Activated naive CD8-positive, alpha-beta T cell treated with anti-CD3 and anti-CD28 coated beads, Interleukin-2, amount 50 U/mL, for 16 hours (primary cell): ENCODE data around the gene LZTR1.
A peak's percentile ranks its signal among the peaks of the same experiment; 100 is the strongest.
"Not testable (repeated sequence)": the region's sequence is repeated elsewhere in the genome, so short reads cannot be mapped to it uniquely, and the experiment has no call there.

ENCODE experiments used
- DNase-seq: peaks from one replicate; pipeline ENCODE4 v3.0.0-alpha.2; 2020; ENCODE audit warnings: low read depth, low spot score

Gene LZTR1

GRCh38 chr22:20965888-20966855, 15.9 kb upstream of the LZTR1 start:
- DNase-seq: no peak

GRCh38 chr22:20966883-20967696, 15.0 kb upstream of the LZTR1 start, which contains the start of gene AIFM3:
Gene AIFM3 (plus strand): TSS chr22:20967255. CDS start chr22:20967945, 690 bp downstream.
- DNase-seq: no peak

- DNase-seq: no peak
Observed at GRCh38 chr22:20967697-20968211, 14.3 kb upstream of the LZTR1 start.

- DNase-seq: no peak
Observed at GRCh38 chr22:20968281-20968977, 13.7 kb upstream of the LZTR1 start.

- no peak for DNase-seq
Observed at GRCh38 chr22:20970939-20971657, 11.0 kb upstream of the LZTR1 start.

- not testable (repeated sequence) for DNase-seq
Observed at GRCh38 chr22:20972014-20972694, 9.9 kb upstream of the LZTR1 start.

- no peak for DNase-seq
Observed at GRCh38 chr22:20972933-20973577, 9.0 kb upstream of the LZTR1 start.

GRCh38 chr22:20973634-20974286, 8.3 kb upstream of the LZTR1 start:
- no peak for DNase-seq

GRCh38 chr22:20974336-20974955, 7.7 kb upstream of the LZTR1 start:
- no peak for DNase-seq

GRCh38 chr22:20975541-20976290, 6.4 kb upstream of the LZTR1 start:
- DNase-seq: no peak

- no peak for DNase-seq
Observed at GRCh38 chr22:20976291-20976877, 5.7 kb upstream of the LZTR1 start.

GRCh38 chr22:20977019-20977418, 5.1 kb upstream of the LZTR1 start:
- DNase-seq: no peak

- no peak for DNase-seq
Observed at GRCh38 chr22:20977516-20978170, 4.5 kb upstream of the LZTR1 start.

GRCh38 chr22:20978419-20978818, 3.7 kb upstream of the LZTR1 start:
- no peak for DNase-seq

- peak; percentile 46 for DNase-seq
Observed at GRCh38 chr22:20979243-20979809, 2.8 kb upstream of the LZTR1 start.

- no peak for DNase-seq
Observed at GRCh38 chr22:20979940-20980453, 2.1 kb upstream of the LZTR1 start.

- no peak for DNase-seq
Observed at GRCh38 chr22:20980523-20980922, 1.6 kb upstream of the LZTR1 start.
